ENCODE results near the gene CDKAL1.

The CDKAL1 gene

DNA sequence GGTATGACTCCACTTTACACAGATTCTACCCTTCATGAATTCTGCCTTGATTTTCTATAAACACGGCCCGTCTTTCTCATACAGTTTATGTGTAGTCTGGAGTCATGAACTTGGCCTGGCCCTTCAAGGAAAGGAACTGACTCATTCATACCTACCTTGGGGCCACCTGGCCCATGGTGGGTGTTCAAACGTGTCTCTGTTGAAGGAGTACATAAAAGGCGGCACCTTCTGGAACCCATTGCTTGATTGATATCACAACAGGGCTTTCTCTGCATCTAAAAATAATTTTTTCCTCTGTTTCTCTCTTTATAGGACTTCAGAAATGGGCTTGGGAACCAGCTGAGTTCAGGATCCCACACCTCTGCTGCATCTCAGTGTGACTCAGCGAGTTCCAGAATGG, 696.3 kb downstream of the CDKAL1 start:
- TF ChIP-seq, protein P1, sequence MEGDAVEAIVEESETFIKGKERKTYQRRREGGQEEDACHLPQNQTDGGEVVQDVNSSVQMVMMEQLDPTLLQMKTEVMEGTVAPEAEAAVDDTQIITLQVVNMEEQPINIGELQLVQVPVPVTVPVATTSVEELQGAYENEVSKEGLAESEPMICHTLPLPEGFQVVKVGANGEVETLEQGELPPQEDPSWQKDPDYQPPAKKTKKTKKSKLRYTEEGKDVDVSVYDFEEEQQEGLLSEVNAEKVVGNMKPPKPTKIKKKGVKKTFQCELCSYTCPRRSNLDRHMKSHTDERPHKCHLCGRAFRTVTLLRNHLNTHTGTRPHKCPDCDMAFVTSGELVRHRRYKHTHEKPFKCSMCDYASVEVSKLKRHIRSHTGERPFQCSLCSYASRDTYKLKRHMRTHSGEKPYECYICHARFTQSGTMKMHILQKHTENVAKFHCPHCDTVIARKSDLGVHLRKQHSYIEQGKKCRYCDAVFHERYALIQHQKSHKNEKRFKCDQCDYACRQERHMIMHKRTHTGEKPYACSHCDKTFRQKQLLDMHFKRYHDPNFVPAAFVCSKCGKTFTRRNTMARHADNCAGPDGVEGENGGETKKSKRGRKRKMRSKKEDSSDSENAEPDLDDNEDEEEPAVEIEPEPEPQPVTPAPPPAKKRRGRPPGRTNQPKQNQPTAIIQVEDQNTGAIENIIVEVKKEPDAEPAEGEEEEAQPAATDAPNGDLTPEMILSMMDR (IDR thresholded peaks at IDR 0.05; ENCODE audit: insufficient read depth, low read length, poor library complexity, severe bottlenecking), result no peak

DNA sequence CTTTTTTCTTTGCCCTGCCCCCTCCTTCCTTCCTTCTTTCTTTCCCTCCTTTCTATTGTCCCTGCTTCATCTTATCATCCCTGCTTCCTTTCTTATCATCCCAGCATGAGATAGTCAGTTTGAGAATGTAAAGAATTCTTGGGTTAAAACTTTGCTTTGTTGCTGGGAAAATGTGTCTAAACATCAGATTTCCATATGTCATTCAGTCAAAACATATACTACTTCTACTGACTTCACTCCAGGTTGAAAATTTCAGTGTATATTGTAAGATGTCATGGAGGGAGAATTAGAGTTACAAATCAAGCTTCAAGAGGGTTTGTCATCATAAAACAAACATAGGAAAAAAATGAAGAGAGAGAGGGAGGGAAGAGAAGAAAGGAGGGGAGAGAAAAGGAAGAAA, 700.9 kb downstream of the CDKAL1 start:
- no peak overlapping the region for H3K4me3 ChIP-seq (replicated peaks; ENCODE audit: low read depth, low read length)
- DNase-seq (ENCODE audit: extremely low read depth, insufficient read length), result no peak
- no peaks in the 10 kb centered on the region for H3K27me3 ChIP-seq (replicated peaks; ENCODE audit: control insufficient read depth, insufficient read depth, low read length)
- H3K36me3 ChIP-seq (ENCODE audit: control insufficient read depth, insufficient read depth, low read length), result no peaks in the 10 kb centered on the region; the same call in 1 of the 2 replicates
- TF ChIP-seq, protein P1 (IDR thresholded peaks at IDR 0.05; ENCODE audit: insufficient read depth, low read length, poor library complexity, severe bottlenecking), result no peak

More for the DNA sequence above, 696.3 kb downstream of the CDKAL1 start:
- H3K27me3 ChIP-seq (replicated peaks; ENCODE audit: control insufficient read depth, insufficient read depth, low read length), result no peaks in the 10 kb centered on the region
- no peak for DNase-seq (ENCODE audit: extremely low read depth, insufficient read length)
- H3K4me3 ChIP-seq (replicated peaks; ENCODE audit: low read depth, low read length), result no peak overlapping the region
- H3K36me3 ChIP-seq (ENCODE audit: control insufficient read depth, insufficient read depth, low read length), result no peaks in the 10 kb centered on the region; the same call in 1 of the 2 replicates

DNA sequence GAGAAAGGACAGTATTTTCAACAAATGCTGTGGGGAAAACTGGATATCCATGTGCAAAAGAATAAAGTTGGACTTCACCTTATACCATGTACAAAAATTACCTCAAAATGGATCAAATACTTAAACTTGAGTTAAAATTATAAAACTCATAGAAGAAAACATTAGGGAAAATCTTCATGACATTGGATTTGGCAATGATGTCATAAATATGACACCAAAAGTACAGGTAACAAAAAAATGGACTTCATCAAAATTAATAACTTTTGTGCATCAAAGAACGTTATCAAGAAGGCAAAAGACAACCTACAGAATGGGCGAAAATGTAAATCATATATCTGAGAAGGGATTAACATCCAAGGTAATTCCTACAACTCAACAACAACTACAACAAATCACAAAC, 704.0 kb downstream of the CDKAL1 start:
- DNase-seq (ENCODE audit: extremely low read depth, insufficient read length), result no peak
- H3K36me3 ChIP-seq (ENCODE audit: control insufficient read depth, insufficient read depth, low read length), result no peaks in the 10 kb centered on the region
- no peak overlapping the region for H3K4me3 ChIP-seq (replicated peaks; ENCODE audit: low read depth, low read length)
- H3K27me3 ChIP-seq (replicated peaks; ENCODE audit: control insufficient read depth, insufficient read depth, low read length), result no peaks in the 10 kb centered on the region
- TF ChIP-seq, protein P1 (IDR thresholded peaks at IDR 0.05; ENCODE audit: insufficient read depth, low read length, poor library complexity, severe bottlenecking), result no peak

DNA sequence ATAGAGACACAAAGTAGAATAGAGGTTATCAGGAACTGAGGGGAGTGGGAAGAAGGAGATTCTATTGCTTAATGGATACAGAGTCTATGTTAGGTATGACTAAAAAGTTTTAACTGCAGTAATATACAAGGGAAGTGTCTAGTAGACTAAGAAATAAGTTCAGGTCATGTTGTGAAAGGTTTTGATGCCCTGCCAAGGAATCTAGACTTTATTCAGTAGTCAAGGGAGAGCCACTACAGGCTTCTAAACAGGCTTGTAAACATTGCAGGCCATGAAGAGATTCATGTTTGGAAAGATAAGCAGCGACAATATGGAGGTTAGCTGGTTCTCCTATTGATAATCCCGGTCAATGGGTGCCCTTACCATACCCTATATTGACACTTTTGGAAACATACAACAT, 706.5 kb downstream of the CDKAL1 start:
- Histone ChIP-seq H3K4me3 (replicated peaks; ENCODE audit: low read depth, low read length) (no peak overlapping the region), H3K27me3 (replicated peaks; ENCODE audit: control insufficient read depth, insufficient read depth, low read length) (no peaks in the 10 kb centered on the region), H3K36me3 (ENCODE audit: control insufficient read depth, insufficient read depth, low read length) (no peaks in the 10 kb centered on the region)
- TF ChIP-seq, protein P1 (IDR thresholded peaks at IDR 0.05; ENCODE audit: insufficient read depth, low read length, poor library complexity, severe bottlenecking), result no peak
- DNase-seq (ENCODE audit: extremely low read depth, insufficient read length), result no peak

DNA sequence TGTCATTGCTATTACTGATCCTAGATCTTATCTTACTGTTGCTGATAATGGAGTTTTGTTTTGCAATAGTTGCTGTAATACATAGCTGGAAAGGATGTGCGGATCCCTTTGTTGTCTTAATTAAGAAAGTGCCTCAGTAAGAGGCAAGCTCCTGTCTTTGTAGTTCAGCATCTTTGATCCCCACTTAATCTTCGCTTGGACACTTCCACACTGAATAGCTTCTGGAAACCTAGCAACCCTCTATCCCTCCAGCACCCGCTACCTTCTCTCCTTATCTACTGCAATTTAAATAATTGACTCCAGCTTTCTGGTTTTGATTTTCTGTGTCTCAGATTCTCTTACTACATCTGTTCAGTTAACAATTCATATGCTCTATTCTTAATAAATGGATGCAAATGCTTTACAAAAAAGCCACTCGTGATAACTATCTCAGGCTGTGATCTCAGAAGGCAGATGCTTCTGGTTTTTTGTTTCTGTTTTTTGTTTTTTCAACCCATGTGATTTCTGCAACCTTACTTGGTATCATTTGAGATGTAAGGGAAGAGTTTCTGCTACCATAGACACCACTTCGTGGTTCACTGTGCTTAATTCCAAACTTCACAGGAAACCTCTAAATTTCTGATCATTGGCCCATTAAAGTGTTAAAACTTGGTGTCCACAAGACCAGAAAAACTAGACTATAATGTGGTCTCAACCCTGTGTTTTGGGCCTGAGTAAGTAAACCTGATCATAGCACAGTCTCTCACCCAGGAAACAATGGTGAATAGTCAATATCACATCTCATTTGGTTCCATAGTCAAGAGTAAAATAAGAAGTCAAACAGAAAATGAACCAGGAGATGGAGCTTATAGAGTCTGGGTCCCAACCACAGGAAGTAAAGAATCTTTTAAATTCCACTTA, 707.2 kb downstream of the CDKAL1 start:
- no peak for DNase-seq (ENCODE audit: extremely low read depth, insufficient read length)
- TF ChIP-seq, protein P1 (IDR thresholded peaks at IDR 0.05; ENCODE audit: insufficient read depth, low read length, poor library complexity, severe bottlenecking), result no peak
- Histone ChIP-seq H3K4me3 (replicated peaks; ENCODE audit: low read depth, low read length) (no peak overlapping the region), H3K27me3 (replicated peaks; ENCODE audit: control insufficient read depth, insufficient read depth, low read length) (no peaks in the 10 kb centered on the region), H3K36me3 (ENCODE audit: control insufficient read depth, insufficient read depth, low read length) (no peaks in the 10 kb centered on the region)
